ENCODE measurements around the gene RAB10. TPM values are rescaled to one million over a fixed set of nuclear protein-coding genes. Genes with fewer than 3 reads are reported as not detected.

RAB10 gene
- polyA plus RNA-seq, 1 donor (not counting 4 experiments of a cell fraction or from before 2014, with no cell fraction given), result 252 TPM

- no peak for FAIRE-seq
- no peaks in the 10 kb centered on the region for H3K9me3 ChIP-seq (ENCODE audit: control insufficient read depth, low read depth, low read length)
- DNase-seq (ENCODE audit: low read depth, low spot score), result no peak
- TF ChIP-seq EZH2 (IDR thresholded peaks at IDR 0.05; ENCODE audit: low read length), result no peak
- no peak for TF ChIP-seq CTCF (optimal IDR thresholded peaks at IDR 0.05 in 1 of 3, IDR thresholded peaks at IDR 0.05 in 1 of 3, conservative IDR thresholded peaks at IDR 0.05 in 1 of 3; ENCODE audit: extremely low read depth in 1 of 3, insufficient read depth in 2 of 3, low read length in 3 of 3)
- dilution Hi-C loops (cut with MboI; ENCODE audit: extremely low pct_ligation_motif_present, low sequenced_read_pairs), result no loop called here
- no peak overlapping the region for H3K4me3 ChIP-seq (ENCODE audit: control insufficient read depth in 2 of 3, extremely low read depth in 1 of 3, insufficient read depth in 2 of 3, low read depth in 1 of 3, low read length in 3 of 3)
- H3K9me1 ChIP-seq (ENCODE audit: control insufficient read depth, extremely low read depth, insufficient read depth, low read length), result no peaks in the 10 kb centered on the region
- no peak overlapping the region for H3K4me2 ChIP-seq (ENCODE audit: control insufficient read depth, extremely low read depth, insufficient read depth, low read depth, low read length)
- H3K27ac ChIP-seq (ENCODE audit: control insufficient read depth, insufficient read depth, low read length), result no peak overlapping the region
- H3K9ac ChIP-seq (ENCODE audit: control insufficient read depth, extremely low read depth, insufficient read depth, low read length), result no peak overlapping the region
- no peaks in the 10 kb centered on the region for H3K36me3 ChIP-seq (ENCODE audit: control insufficient read depth in 2 of 2, extremely low read depth in 1 of 2, insufficient read depth in 2 of 2, low read length in 2 of 2)
- no peaks in the 10 kb centered on the region for H3K79me2 ChIP-seq (ENCODE audit: control insufficient read depth, insufficient read depth, low read length)
- peaks cover 18% of the 10 kb centered on the region for H3K27me3 ChIP-seq (ENCODE audit: control insufficient read depth, extremely low read depth, insufficient read depth, low read length)
- no peak overlapping the region for H2AFZ ChIP-seq (ENCODE audit: control insufficient read depth, low read length)
- H4K20me1 ChIP-seq (ENCODE audit: control insufficient read depth, extremely low read depth, insufficient read depth, low read length), result no peaks in the 10 kb centered on the region
- no peaks in the 10 kb centered on the region for H3K4me1 ChIP-seq (ENCODE audit: control insufficient read depth, extremely low read depth, insufficient read depth, low read length)
Observed at GRCh38 chr2:26174691-26175465, 141.0 kb downstream of the RAB10 start.

- FAIRE-seq (no peak), DNase-seq (ENCODE audit: low read depth, low spot score) (no peak)
- no peaks in the 10 kb centered on the region for H3K9me3 ChIP-seq (ENCODE audit: control insufficient read depth, low read depth, low read length)
Observed at GRCh38 chr2:26175466-26176278, 141.8 kb downstream of the RAB10 start.

More at GRCh38 chr2:26175466-26176278, 141.8 kb downstream of the RAB10 start:
- Histone ChIP-seq H3K9ac (ENCODE audit: control insufficient read depth, extremely low read depth, insufficient read depth, low read length) (no peak overlapping the region), H3K4me2 (ENCODE audit: control insufficient read depth, extremely low read depth, insufficient read depth, low read depth, low read length) (no peak overlapping the region), H3K36me3 (ENCODE audit: control insufficient read depth in 2 of 2, extremely low read depth in 1 of 2, insufficient read depth in 2 of 2, low read length in 2 of 2) (no peaks in the 10 kb centered on the region), H3K27ac (ENCODE audit: control insufficient read depth, insufficient read depth, low read length) (no peak overlapping the region), H3K9me1 (ENCODE audit: control insufficient read depth, extremely low read depth, insufficient read depth, low read length) (no peaks in the 10 kb centered on the region), H4K20me1 (ENCODE audit: control insufficient read depth, extremely low read depth, insufficient read depth, low read length) (no peaks in the 10 kb centered on the region), H3K27me3 (ENCODE audit: control insufficient read depth, extremely low read depth, insufficient read depth, low read length) (peaks cover 18% of the 10 kb centered on the region), H3K4me1 (ENCODE audit: control insufficient read depth, extremely low read depth, insufficient read depth, low read length) (no peaks in the 10 kb centered on the region), H2AFZ (ENCODE audit: control insufficient read depth, low read length) (no peak overlapping the region), H3K79me2 (ENCODE audit: control insufficient read depth, insufficient read depth, low read length) (no peaks in the 10 kb centered on the region), H3K4me3 (ENCODE audit: control insufficient read depth in 2 of 3, extremely low read depth in 1 of 3, insufficient read depth in 2 of 3, low read depth in 1 of 3, low read length in 3 of 3) (no peak overlapping the region)
- dilution Hi-C loops (cut with MboI; ENCODE audit: extremely low pct_ligation_motif_present, low sequenced_read_pairs), result no loop called here
- TF ChIP-seq CTCF (optimal IDR thresholded peaks at IDR 0.05 in 1 of 3, IDR thresholded peaks at IDR 0.05 in 1 of 3, conservative IDR thresholded peaks at IDR 0.05 in 1 of 3; ENCODE audit: extremely low read depth in 1 of 3, insufficient read depth in 2 of 3, low read length in 3 of 3), result no peak
- TF ChIP-seq EZH2 (IDR thresholded peaks at IDR 0.05; ENCODE audit: low read length), result no peak

All from keratinocyte (primary cell).